ENCODE measurements around the gene SDF4. TPM values are rescaled to one million over a fixed set of nuclear protein-coding genes. Genes with fewer than 3 reads are reported as not detected.

Gene SDF4
- total RNA-seq, 2 donors from 2014 or later: 89.2 to 97.6 TPM

DNA sequence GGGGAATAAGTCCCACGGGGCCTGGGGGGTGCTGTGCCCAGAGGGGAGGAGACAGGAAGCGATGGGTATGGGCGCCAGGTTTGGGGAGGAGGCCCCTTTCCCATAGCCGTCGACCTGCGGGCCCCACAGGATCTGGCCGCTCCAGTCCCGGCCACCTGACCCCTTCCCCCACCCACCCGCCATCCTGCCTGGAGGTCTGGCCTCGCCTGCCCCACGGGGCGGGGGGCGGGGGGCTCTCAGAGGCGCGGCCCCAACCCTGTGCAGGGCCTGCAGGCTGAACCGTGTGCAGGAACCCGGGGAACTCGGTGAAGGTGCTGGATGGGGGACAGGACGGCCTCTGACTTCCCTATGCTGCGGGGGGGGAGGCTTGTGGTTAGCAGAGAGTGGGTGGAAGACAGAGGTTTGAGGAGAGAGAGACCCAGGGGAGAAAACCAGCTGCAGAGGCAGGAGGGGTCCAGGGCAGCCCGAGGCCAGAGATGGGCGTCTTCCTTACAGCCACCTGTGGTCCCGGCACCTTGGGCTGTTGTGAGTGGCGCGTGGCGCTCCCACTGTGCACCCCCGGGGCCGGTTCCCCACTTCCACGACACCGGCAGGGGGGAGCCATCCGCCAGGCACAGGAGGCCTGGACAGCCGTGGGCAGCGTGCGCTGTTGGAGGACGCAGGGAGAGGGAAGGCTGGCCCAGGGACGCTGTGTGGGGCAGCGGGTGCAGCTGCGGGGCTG, 22.9 kb downstream of the SDF4 start:
- peaks cover 0 to 15% of the 10 kb centered on the region in 2 donors for H3K27me3 ChIP-seq
- 61 to 72% methylated on average over 31 to 37 of the region's 38 CpGs for WGBS, 2 donors
- H3K4me1 ChIP-seq: peaks cover 15% of the 10 kb centered on the region
- intact Hi-C loops (cut with DNase I): no loop called here
- H3K9me3 ChIP-seq: no peaks in the 10 kb centered on the region
- H3K4me3 ChIP-seq: no peak overlapping the region
- no peak overlapping the region for H3K27ac ChIP-seq
- no peak for ATAC-seq
- TF ChIP-seq POLR2A (IDR thresholded peaks at IDR 0.05): no peak
- TF ChIP-seq, protein P1, sequence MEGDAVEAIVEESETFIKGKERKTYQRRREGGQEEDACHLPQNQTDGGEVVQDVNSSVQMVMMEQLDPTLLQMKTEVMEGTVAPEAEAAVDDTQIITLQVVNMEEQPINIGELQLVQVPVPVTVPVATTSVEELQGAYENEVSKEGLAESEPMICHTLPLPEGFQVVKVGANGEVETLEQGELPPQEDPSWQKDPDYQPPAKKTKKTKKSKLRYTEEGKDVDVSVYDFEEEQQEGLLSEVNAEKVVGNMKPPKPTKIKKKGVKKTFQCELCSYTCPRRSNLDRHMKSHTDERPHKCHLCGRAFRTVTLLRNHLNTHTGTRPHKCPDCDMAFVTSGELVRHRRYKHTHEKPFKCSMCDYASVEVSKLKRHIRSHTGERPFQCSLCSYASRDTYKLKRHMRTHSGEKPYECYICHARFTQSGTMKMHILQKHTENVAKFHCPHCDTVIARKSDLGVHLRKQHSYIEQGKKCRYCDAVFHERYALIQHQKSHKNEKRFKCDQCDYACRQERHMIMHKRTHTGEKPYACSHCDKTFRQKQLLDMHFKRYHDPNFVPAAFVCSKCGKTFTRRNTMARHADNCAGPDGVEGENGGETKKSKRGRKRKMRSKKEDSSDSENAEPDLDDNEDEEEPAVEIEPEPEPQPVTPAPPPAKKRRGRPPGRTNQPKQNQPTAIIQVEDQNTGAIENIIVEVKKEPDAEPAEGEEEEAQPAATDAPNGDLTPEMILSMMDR (IDR thresholded peaks at IDR 0.05): no peak
- DNase-seq: no peak
- no peaks in the 10 kb centered on the region for H3K36me3 ChIP-seq (replicated peaks in 1 of 2; ENCODE audit: insufficient read depth in 1 of 2, low read depth in 2 of 2)

DNA sequence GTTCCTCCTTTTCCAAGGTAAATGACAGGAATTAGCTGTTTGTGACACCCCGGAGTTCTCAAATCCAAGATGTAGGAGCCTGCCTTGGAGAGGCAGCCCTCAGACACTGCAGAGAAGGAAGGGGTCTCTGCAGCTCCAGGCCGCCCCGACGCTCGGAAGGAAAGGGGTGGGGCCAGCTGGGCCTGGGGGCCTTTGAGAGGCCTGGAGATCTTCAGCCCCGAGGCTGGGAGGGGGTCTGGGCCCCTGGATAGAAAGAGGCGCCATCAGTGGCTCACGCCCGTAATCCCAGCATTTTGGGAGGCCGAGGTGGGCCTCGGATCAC, 24.3 kb downstream of the SDF4 start:
- intact Hi-C loops (cut with DNase I): no loop called here
- Histone ChIP-seq H3K36me3 (replicated peaks in 1 of 2; ENCODE audit: insufficient read depth in 1 of 2, low read depth in 2 of 2) (no peaks in the 10 kb centered on the region), H3K27me3 (peaks cover 0 to 15% of the 10 kb centered on the region in 2 donors), H3K9me3 (no peaks in the 10 kb centered on the region), H3K4me3 (no peak overlapping the region), H3K27ac (no peak overlapping the region), H3K4me1 (peaks cover 15% of the 10 kb centered on the region)
- WGBS, 2 donors: 51 to 78% methylated on average over 10 to 11 of the region's 11 CpGs
- TF ChIP-seq, protein P1 (IDR thresholded peaks at IDR 0.05): no peak
- TF ChIP-seq POLR2A (IDR thresholded peaks at IDR 0.05): no peak
- ATAC-seq (no peak), DNase-seq (no peak)

DNA sequence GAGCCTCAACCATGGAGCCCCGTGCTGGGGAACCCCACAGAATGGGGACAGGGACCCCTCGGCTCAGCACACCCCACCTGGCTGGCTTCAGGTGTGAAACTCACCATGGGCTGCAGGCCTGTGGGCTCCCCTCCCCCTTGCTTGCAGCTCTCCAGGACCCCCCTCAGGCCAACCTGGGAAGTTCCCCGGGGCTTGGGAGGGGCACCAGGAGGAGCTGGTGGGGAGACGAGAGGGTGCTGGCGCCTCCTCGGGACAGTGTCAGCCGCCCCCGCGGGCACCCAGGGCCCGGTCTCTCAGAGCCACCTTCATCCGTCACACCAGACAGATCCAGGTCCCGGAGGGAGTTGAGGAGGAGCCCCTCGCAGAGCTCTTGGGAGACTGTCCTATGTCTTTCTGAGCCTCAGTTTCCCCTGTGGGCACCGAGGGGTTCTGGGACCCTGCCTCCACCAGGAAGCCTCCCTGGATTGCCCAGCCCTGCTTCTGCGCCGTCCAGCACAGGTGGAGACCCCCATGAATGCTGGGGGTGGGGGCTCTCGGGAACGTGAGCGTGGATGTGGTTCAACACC, 24.8 kb downstream of the SDF4 start:
- Histone ChIP-seq H3K4me1 (peaks cover 15% of the 10 kb centered on the region), H3K4me3 (no peak overlapping the region), H3K9me3 (no peaks in the 10 kb centered on the region), H3K27me3 (peaks cover 0 to 15% of the 10 kb centered on the region in 2 donors), H3K36me3 (replicated peaks in 1 of 2; ENCODE audit: insufficient read depth in 1 of 2, low read depth in 2 of 2) (no peaks in the 10 kb centered on the region), H3K27ac (no peak overlapping the region)
- intact Hi-C loops (cut with DNase I): no loop called here
- TF ChIP-seq POLR2A (IDR thresholded peaks at IDR 0.05): no peak
- TF ChIP-seq, protein P1 (IDR thresholded peaks at IDR 0.05): no peak
- ATAC-seq (no peak), DNase-seq (no peak)
- WGBS, 2 donors: 34 to 65% methylated on average over 5 to 17 of the region's 19 CpGs

DNA sequence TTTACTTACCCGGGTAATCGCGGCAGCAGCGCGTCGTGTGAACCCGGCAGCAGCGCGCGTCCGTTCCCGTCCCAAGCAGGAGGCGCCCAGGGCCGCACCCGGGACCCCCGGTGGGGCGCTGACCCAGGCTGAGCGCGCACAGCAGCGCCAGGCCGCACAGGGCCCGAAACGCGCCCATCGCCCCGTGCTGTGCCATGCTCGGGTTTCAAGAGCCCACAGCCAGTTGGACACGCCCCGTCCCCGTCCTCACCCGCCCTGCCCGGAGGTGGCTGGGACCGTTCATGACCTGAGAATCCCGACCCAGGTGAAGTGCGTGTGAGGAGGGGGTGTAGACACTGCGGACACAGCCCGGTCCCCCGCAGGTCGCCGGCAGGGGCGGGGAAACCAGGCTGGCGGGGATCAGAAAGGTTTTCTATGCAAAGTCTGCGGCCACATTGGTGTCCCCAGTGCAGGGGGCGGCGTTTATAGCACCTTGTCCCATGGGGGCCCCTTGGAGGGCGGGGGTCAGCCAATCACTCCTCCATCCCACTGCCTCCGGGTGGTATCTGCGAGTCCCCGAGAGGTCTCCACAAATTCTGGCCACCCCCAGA, 25.3 kb downstream of the SDF4 start, which contains the start of gene TNFRSF18:
Gene TNFRSF18 (minus strand): TSS at position 217 of the 590 bp plus-strand sequence. CDS start 21 bp downstream, at position 196.
- Histone ChIP-seq H3K4me1 (peaks cover 17% of the 10 kb centered on the region), H3K27me3 (peaks cover 0 to 16% of the 10 kb centered on the region in 2 donors), H3K4me3 (no peak within 1 kb of the TSS), H3K36me3 (replicated peaks in 1 of 2; ENCODE audit: insufficient read depth in 1 of 2, low read depth in 2 of 2) (no peaks in the 10 kb centered on the region), H3K9me3 (no peaks in the 10 kb centered on the region), H3K27ac (no peak within 1 kb of the TSS)
- WGBS, 2 donors: 0 to 5% methylated on average over 5 to 47 of the region's 49 CpGs
- intact Hi-C loops (cut with DNase I): no loop called here
- ATAC-seq: no peak
- peak in 3 of 4 donors; percentile 27 to 58 (median 53) for DNase-seq
- TF ChIP-seq POLR2A (IDR thresholded peaks at IDR 0.05): no peak
- TF ChIP-seq, protein P1 (IDR thresholded peaks at IDR 0.05): peak in 1 of 7 experiments; percentile 24
